ENCODE data around the gene COX6A1. TPM values are rescaled to one million over a fixed set of nuclear protein-coding genes. Genes with fewer than 3 reads are reported as not detected.
A peak's percentile ranks its signal among the peaks of the same experiment; 100 is the strongest.

Gene COX6A1
- 100 to 1,000 TPM; 196 to 524 (median 201) TPM for total RNA-seq

GRCh38 chr12:120437735-120438494 lies at the start of gene COX6A1:
TSS of gene COX6A1 (plus strand) at chr12:120438113. CDS start at chr12:120438127, 14 bp downstream.
- Histone ChIP-seq H3K36me3 (no peaks in the 10 kb centered on the region), H3K27ac (peak within 1 kb of the TSS; percentile 66 to 84), H3K27me3 (no peaks in the 10 kb centered on the region), H3K4me1 (peaks cover 0 to 7% of the 10 kb centered on the region in 2 donors), H3K9me3 (no peaks in the 10 kb centered on the region), H3K4me3 (peak within 1 kb of the TSS; percentile 46 to 61)
- peak in 1 of 2 donors; percentile 23 for TF ChIP-seq POLR2A (IDR thresholded peaks at IDR 0.05)
- peak in 3 of 4 experiments; percentile 12 to 17 (median 14) for TF ChIP-seq CTCF (IDR thresholded peaks at IDR 0.05)
- intact Hi-C loops (cut with DNase I; ENCODE audit: low total_unique reads), result no loop called here
- DNase-seq, result peak; percentile 93 to 96

- DNase-seq, result no peak
- TF ChIP-seq CTCF (IDR thresholded peaks at IDR 0.05) (no peak), POLR2A (IDR thresholded peaks at IDR 0.05) (no peak)
- no peaks in the 10 kb centered on the region for H3K36me3 ChIP-seq
- no peak overlapping the region for H3K27ac ChIP-seq
- no peaks in the 10 kb centered on the region for H3K27me3 ChIP-seq
- no peaks in the 10 kb centered on the region for H3K9me3 ChIP-seq
- intact Hi-C loops (cut with DNase I; ENCODE audit: low total_unique reads), result no loop called here
- no peaks in the 10 kb centered on the region for H3K4me1 ChIP-seq
- H3K4me3 ChIP-seq, result no peak overlapping the region
Observed at GRCh38 chr12:120388691-120389481, 49.0 kb upstream of the COX6A1 start.

- Histone ChIP-seq H3K27me3 (no peaks in the 10 kb centered on the region), H3K4me1 (no peaks in the 10 kb centered on the region), H3K4me3 (no peak overlapping the region), H3K27ac (no peak overlapping the region), H3K36me3 (no peaks in the 10 kb centered on the region), H3K9me3 (no peaks in the 10 kb centered on the region)
- intact Hi-C loops (cut with DNase I; ENCODE audit: low total_unique reads), result no loop called here
- no peak for DNase-seq
- TF ChIP-seq CTCF (IDR thresholded peaks at IDR 0.05) (no peak), POLR2A (IDR thresholded peaks at IDR 0.05) (no peak)
Observed at GRCh38 chr12:120390540-120391120, 47.3 kb upstream of the COX6A1 start.

- no peaks in the 10 kb centered on the region for H3K9me3 ChIP-seq
- H3K4me1 ChIP-seq, result no peaks in the 10 kb centered on the region
- no peak overlapping the region for H3K4me3 ChIP-seq
- intact Hi-C loops (cut with DNase I; ENCODE audit: low total_unique reads), result no loop called here
- no peaks in the 10 kb centered on the region for H3K36me3 ChIP-seq
- TF ChIP-seq CTCF (IDR thresholded peaks at IDR 0.05), result no peak
- TF ChIP-seq POLR2A (IDR thresholded peaks at IDR 0.05), result peak in 1 of 2 donors; percentile 25
- no peak overlapping the region for H3K27ac ChIP-seq
- DNase-seq, result no peak
- H3K27me3 ChIP-seq, result no peaks in the 10 kb centered on the region
Observed at GRCh38 chr12:120394483-120395367, 43.2 kb upstream of the COX6A1 start.

All from uterus (tissue), 4 donors.